ENCODE measurements around the gene AADACL2.

- TF ChIP-seq CTCF (IDR thresholded peaks at IDR 0.05) (no peak), EZH2 (IDR thresholded peaks at IDR 0.05; ENCODE audit: borderline replicate concordance, insufficient read depth, low read depth, low read length, poor library complexity, severe bottlenecking) (no peak)
Measured at GRCh38 chr3:151765685-151766084, 32.0 kb downstream of the AADACL2 start.

Data from B cell (primary cell).